DMS 273 treated with DMSO at 0.1 percent for 48 hours (cell line): ENCODE results near the gene MRRF.

Experiments used
- DNase-seq: peaks from one replicate; lab custom pipeline; 2025; lab: John Stamatoyannopoulos, UW

Gene MRRF, protein sequence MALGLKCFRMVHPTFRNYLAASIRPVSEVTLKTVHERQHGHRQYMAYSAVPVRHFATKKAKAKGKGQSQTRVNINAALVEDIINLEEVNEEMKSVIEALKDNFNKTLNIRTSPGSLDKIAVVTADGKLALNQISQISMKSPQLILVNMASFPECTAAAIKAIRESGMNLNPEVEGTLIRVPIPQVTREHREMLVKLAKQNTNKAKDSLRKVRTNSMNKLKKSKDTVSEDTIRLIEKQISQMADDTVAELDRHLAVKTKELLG

DNA sequence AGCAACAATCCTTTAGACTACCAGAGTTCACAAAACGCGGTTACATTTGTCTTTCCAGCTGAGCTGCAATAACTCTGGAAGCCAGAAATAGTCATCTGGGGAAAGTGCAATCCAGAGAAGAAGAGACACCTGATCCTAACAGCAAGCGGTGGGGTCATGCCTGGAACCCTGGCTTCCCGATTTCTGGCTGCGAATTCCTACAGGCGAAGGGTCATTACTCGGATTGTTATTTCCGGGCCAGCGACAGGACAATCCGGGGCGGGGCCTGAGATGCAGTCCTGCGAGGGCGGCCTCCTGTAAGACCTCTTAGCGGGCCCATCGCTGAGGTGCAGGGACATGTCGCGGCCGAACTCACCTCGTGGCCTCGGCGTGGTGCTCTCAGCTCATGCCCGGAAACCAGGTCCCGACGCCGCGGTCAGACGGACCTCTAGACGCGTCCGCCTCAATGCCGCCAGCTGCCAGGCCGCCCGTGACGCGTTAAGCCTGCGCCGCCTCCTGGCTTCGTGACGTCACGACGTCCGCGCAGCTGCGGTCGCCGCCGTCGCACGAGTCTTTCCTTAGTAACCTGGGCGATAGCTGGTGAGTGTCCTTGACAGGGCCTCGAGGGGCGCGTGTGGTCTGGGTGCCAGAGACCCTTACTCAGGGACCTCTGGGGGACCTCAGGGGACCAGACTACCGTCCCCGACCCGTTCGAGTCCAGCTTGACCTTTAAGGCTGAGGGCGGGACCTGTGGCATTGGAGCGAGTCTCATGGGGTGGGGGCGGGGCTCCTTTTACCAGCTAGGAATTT is at the start of gene MRRF, which contains the start of gene RBM18:
Gene MRRF (plus strand): TSS at position 523 of the 789 bp plus-strand sequence. CDS start 6,010 bp downstream, outside the sequence.
Gene RBM18 (minus strand): TSS at position 481 of the 789 bp plus-strand sequence. CDS start 3,348 bp downstream, outside the sequence.
- peak; percentile 57 for DNase-seq

DNA sequence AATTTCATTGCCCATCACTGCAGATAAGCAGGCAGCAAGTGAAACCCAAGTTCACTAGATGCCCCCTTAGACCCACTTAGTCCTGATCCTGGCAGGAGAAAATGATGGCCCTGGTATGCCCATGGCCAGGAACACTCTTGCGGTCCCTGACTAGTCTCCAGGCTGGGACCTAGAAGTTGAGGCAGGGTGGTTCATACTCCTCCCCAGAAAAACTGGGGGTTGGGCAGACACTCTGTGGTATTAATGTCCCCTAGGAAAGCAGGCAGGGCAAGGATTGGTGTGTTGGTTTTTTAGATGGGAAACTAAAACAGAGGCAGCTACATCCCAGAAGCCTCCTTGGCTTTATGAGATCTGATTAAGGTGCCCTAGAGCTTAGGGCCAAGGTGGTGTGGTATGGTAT is 49.0 kb upstream of the MRRF start:
- no peak for DNase-seq

DNA sequence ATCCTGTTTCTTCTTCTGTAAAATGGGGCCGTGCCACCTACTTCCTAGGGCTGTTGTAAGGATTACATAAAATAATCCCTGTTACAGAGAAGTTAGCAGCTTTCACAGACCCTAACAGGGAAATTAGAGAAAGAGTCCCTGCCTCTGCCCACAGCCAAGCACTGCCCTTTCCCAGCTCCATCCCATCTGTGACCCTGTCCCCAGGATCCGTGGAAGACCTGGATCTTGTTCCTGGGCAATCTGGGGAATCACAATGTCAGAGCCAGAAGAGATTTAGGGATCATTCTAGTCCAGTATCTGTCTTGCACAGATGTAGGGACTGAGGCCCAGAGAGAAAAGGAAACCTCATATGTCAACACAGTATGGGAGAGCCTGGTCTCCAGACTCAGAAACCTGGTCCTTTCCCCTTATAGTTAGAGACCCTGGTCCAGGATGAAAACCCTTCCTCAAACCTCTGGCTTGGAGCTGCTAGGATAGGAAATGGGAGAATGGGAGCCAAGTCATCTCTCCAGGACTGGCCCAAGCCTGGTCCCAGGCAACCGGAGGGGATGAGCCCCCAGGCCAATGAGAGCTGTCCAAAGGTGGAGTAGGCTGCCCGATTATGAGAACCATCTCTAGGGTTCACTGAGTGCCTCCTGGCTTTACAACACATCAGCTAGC is 48.4 kb upstream of the MRRF start:
- no peak for DNase-seq

DNA sequence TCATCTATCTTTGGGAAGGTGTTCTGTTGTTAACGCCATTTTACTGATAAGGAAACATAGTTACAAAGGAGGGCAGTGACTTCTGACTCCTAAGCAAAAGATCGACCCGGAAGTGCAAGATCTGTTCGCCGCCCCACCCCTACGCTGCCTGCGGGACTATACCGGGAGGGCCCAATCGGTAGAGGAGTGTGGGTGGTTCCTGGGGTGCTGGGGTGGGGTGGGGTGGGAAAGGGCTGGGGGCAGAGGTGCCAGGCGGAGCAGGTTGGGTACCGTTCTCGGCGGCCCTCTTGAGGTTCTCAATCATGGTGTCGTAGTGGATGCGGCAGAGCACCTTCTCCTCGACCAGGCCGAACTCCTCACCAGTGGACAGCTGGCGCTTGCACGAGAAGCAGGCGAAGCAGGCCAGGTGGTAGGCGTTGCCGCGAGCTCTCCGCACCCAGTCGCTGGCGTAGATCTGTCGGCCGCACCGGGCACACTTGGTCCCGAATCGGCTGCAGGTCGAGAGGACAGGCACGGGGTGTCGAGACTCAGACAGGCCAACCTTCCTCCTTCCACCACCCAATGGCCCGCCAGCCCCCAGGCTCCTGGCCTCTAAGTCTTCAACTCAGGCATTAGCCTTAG is 47.8 kb upstream of the MRRF start:
- no peak for DNase-seq

DNA sequence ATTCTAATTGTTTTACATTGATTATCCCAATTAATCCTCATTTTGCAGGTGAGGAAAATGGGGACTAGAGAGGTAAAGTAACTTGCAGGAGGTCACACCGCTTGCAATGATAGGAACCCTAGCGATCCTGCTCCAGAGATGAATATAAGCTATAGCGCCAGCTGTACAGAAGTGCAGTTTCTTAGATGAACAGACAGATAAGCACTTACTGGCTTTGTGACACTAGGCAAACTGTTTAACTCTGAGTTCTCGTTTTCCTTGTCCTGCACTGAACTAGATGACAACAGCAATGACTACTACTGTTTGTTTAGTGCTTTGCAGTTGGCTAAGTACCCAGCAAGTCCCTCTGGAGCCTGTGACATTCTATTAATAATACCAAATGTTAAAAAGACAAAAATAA is 47.0 kb upstream of the MRRF start:
- no peak for DNase-seq

DNA sequence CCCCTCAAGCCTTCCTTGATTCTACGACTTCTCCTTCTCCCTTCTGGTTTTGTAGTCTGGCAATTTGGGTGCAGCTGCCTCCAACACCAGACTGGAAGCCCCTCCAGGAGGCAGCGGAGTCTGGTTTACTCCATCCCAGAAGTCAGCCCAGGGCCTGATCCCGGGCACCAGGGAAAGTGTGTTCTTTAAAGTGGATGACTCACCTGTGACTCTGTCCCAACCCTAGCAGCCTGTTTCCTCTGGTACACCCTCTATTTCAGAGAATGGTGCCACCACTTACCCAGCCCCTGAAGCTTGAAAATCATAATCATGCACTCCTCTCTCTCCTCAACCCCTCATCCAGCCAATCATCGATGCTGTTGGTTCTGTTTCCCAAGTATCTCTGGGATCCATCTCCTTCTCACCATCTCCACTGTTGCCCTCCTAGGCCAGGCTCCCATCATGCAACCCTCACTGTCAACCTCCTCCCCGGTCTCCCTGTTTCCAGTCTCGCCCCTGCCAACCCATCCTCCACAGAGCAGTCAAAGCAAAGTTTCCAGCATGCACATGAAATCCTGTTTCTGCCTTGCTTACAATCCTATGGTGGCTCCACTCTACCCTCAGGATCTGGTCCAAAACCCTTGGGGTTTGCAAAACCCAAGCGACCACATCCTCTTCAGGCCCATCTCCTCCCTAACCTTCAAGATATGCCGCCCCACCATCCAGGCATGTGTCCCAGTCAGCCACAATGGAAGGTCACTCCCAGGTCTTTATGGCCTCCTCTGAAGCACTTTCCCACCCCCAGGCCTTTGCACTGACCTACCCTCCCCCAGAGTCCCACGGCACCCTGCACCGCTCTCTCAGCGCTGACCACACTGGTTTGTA is 46.4 kb upstream of the MRRF start:
- DNase-seq = no peak

DNA sequence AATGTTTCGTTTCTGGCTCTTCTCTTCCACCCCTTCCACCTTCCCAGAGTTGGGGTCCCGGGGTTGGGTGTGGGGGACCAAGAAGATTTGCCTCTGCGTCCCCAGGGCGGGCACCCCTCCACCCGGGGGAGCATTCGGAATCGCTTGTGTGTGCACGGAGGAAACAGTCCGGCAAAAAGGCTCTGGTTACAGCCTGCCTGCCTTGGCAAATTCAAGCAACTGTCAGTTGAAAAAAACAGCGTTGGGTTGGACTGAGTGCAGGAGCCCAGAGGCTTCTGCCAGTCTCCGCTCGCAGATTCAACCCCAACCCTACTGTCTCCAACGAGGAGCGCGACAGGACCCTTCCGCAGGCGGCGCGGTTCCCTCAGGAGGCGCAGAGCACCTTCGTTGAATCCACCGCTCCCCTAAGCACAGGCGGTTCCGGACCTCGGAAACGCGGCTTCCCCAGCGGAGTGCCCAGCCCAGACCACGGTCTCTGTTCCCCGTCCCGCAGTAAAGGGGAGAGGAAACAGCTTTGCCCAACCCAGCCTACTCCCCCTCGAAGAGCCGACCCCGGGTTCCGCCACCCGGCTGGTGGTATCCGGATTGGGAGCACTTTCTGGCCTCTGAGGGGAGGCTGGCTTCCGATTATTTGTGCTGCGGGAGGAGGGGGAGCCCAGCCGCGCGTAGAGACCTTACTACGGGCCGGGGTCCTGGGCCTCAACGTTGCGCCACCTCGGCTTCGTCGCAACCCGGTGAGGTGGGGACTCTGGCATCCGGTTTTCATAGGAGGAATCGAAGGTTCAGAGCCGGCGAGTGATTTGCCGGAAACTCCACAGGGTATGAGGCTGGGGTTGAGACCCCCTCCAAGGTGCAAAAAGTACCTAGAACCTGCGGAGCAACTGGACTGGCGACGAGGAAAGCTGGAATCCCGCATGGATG is 45.5 kb upstream of the MRRF start:
- no peak for DNase-seq

DNA sequence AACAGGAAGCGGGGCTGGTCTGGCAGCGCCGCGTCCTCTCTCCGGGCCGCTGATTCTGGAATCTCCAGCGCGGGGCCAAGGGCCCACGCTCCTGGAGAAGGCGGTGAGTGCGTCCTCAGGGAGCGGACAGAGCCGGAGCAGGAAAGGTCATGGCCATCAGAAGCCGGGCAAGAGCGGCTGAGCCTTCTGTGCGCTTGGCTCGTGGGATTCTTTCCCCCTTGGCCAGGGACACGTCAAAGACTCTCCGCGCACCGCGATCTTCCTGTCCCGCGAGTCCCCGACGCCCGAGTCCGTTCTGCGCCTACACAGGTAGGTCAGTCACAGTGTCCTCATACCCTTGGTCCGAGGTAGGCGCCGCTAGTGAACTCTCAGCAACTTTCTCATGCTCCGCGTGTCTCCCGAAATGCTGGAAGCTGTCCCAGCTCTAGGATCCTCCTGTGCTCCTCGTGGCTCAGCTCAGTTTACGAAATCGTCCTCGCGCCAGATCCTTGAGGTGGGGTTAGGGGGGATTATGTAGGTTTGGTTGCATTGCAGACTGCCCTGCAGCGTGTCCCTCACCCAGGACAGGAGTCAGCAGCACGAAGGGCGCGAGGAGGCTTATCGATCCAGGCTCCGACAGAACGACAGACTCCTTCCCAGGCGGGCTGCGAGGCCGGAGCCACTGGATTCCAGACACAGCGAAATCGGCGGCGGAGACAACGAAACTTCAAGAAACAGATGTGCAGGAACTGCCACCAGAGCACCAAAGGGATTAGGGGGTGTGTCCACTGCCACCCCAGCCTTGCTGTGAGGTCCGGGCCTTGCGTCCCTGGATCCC is 44.6 kb upstream of the MRRF start:
- DNase-seq = no peak

DNA sequence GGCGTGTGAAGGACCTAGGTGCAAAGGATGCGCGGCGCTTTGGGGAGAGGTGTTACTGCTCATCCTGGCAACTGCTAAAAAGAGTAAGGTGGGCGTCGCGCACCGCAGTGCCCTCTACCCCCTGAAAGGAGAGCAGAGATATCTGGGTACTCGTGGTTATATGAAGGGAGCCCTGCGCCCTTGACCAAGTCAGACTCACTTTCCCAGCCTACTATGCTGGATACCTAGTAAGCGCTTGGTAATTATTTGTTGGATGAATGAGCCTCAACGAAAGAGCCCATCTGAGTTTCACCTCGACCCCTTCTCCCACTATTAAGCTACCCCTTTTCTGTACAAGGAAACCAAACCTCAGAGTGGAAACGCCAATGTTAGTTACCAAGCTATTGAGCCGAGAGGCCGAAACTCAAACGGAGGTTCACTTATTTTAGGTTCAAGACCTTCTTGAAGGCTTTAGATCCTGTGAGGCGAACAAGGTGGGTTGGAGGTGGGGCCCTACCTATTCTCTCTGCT is 44.0 kb upstream of the MRRF start:
- no peak for DNase-seq

DNA sequence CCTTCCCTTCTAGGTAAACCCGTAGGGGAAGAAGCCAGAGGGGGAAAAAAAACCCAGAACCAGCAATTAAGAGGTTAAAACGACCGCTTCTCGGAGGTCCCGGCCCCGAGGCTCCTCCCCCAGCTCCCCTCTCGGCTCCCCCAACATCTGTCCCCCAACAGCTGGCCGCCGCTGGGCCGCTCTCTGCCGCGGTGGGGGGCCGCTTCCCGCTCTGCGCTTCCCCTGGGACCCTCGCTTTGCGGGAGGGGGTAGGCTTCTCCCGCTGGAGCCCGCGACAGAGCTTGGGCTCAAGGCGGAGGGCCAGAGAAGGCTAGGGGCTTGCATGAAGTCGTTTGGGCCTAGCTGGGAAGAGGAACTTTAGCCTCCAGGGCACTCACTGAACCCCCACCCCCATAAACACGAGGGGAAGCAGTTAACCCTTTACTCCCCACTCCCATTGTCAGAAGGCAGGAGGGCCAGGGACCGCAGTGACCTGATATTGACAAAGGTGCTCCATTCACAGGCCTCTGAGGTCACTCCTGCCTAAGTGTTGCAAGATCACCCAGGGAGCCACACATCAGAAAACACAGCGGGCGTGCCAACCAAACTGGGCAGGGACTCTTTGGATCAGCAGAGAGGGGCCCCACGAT is 43.4 kb upstream of the MRRF start:
- DNase-seq = no peak

DNA sequence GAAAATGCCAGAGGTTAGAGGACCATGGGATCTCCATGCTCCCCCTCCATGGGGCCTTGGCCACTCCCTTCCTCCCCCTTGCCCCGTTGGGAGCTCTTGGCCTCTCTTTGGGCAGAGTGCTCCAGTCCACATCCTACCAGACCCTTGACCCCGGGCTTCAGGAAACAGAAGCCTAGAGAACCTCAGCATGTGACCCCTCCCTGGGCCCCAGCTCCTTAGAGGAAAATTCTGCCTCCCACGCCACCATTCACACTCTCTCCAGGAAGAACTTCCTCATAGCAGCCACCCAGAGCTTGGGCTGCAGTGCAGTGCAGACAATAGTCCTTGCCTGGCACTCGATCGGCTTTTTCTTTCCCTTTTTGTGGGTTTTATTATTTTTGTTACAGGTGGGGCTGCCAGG is 41.9 kb upstream of the MRRF start:
- DNase-seq = no peak

DNA sequence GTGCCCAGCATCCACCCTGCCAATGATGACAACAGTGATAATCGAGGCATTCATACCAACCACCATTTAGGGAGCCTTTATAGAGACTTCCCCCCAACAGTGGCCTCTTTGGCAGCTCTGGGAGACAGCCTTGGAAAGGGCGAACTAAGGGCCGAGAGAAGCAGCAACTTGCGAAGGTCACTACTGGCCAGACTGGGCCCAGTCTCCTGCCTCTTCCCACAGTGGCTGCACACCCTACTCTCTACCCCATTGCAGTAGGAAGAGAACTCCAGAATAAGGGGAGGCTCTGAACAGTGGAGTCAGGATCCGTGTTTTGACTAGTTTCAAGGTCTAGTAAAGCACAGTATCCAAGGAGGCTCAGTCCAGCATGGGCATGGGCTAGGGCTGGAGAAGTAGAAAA is 41.2 kb upstream of the MRRF start:
- DNase-seq = no peak

DNA sequence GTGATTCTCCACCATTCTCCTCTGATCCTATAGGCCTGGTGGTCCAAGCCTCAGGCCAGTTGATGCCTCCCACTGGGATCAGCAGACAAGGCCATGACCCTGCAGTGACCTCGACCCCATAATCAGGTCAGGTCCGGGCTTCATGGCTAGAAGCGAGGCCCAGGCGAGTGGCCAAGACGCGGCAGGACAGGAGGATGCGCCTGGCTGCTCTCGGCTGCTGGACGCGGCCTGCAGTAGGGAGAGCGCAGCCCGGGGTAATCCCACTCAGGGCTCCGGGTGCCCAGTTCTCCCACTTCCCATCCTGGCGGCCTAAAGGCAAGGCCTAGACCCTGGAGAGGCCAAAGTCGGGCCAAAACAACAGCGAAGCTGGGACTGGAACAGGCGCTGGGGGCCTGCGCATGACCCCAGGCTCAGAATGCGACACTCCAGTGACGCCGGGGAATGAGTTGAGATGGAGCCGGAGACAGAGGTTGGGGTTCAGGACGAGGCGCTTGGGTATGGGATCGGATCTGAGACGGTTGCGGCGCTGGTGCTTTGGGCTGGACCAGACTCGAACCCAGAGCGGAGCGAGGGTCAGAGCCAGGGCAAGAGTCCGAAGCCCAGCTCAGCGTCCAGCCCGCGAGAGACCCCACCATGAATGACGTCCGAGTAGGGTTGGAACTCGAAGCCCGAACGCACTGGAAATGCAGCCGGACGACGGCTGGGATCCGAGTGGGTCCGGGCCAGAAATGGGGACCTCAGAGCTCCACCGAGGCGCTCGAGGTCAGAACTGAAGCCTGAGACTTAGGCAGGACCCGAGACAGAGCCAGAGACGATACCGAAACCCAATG is 39.2 kb upstream of the MRRF start:
- no peak for DNase-seq

DNA sequence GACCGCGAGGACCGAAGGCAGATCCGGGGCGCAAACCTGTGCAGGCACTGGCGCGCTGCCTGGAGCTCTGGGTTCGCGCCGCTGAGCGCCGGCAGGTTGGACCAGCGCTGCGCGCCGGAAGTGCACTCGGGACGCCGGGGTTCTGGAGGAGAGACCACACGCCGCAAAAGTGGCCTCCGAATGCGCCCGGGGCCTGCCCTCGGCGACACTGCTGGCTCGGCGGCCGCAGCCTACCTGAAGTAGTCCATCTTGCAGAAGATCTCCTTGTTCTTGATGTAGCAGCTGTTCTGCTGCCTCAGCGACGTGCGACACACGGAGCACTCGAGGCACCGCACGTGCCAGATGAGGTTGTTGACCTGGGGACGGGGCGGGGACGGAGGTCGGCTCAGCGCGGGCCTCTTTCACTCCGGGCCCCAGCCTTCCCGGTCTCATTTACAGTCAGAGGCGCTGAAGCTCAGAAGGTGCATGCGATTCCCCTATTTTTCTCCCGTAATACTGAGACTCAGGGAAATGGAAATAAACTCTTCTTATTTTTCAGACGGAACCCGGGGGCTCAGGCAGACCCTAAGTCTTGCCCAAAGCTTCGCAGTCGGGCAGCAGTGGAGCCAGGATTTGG is 38.4 kb upstream of the MRRF start:
- no peak for DNase-seq

DNA sequence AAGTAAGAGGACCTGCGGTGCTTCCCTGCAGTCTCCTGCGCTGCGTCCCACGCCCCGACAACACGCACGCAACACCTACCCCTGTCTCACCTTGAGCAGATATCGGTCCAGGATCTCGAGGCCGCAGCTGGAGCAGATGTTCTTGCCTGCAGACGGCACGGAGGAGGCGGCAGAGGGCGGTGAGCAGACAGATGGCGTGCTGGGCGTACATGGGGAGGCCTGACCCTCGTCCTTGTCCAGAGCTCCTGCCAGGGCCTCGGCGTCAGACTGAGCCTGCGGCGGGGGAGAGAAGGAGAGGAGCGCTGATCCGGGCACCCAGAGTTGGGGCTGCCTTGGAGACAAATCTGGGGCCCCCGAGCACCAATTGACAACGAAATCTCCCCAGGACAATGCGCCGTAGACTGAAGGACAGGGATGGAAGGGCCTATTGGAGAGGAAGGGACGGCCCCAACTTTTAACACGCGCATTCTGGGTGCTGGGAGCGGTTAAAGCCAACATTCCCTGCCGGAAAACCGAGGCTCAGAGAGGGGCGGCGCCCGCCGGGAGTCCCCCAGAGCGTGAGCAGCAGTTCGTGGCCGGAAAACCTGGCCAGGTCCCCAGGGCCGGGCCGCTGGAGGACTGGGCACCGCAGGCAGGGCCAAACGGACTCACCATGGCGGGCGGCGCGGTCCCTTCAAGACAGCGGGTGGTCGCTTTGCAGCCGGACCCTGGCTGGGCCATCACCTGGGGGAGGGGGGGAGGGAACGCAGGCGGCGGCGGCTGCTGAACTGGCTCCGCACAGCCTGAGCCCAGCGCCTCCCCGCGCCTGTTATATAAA is 37.7 kb upstream of the MRRF start:
- DNase-seq = no peak

DNA sequence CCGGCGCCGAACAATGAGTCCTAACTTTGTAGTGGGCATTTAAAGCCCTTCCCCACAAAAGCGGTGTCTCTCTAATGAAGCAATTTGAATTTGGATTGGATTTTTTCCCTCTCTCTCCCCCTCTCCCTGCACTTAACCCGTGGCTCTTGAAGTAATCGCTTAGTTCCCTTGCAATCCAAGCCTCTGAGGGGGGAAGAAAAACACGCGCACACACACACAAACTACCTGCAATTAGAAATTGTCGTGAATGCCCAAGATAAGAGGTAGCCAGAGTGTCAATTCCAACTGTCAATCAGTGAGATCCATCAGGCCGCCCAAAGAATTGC is 37.1 kb upstream of the MRRF start:
- no peak for DNase-seq

DNA sequence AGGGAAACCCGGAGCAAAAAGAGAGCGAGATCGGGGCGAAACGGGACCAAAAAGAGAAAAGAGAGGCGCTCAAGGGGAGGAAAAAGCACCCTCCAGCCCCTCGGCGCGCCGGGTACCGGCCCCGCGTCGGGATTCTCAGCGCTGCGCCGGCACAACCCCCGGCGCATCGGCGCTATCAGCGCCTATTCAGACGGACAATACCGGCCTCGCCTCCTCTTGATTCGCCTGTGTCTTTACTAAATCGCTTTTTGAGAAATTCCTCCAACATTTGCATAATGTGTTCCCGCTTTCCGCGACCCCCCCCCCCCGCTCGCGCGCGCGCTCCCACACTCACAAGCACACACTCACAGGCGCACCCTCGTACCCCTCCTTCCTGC is 36.5 kb upstream of the MRRF start:
- no peak for DNase-seq
